HG02970 (cell line): ENCODE results near the gene RXRA.
"Not testable (repeated sequence)": the region's sequence is repeated elsewhere in the genome, so short reads cannot be mapped to it uniquely, and the experiment has no call there.

ENCODE experiments used
- ATAC-seq: cut with Tn5 transposase; IDR thresholded peaks from one replicate; pipeline ENCODE4 v1.9.1; 2021; ENCODE audit warnings: mild to moderate bottlenecking, moderate library complexity, moderate number of reproducible peaks; ENCODE audit not compliant: unreplicated experiment, low FRiP score

Gene RXRA

GRCh38 chr9:134306636-134307600, 19.3 kb upstream of the RXRA start:
- ATAC-seq: no peak

GRCh38 chr9:134307674-134308638, 18.3 kb upstream of the RXRA start:
- ATAC-seq: no peak

- ATAC-seq: not testable (repeated sequence)
Observed at GRCh38 chr9:134308639-134309220, 17.5 kb upstream of the RXRA start.

GRCh38 chr9:134313470-134313869, 12.8 kb upstream of the RXRA start:
- ATAC-seq: no peak

GRCh38 chr9:134314039-134314949, 12.0 kb upstream of the RXRA start:
- no peak for ATAC-seq

- ATAC-seq: no peak
Observed at GRCh38 chr9:134314950-134315715, 11.1 kb upstream of the RXRA start.

- no peak for ATAC-seq
Observed at GRCh38 chr9:134315716-134316448, 10.4 kb upstream of the RXRA start.

GRCh38 chr9:134316449-134317160, 9.7 kb upstream of the RXRA start:
- ATAC-seq: no peak

GRCh38 chr9:134317400-134317789, 8.9 kb upstream of the RXRA start:
- ATAC-seq: no peak

- no peak for ATAC-seq
Observed at GRCh38 chr9:134317790-134318414, 8.4 kb upstream of the RXRA start.

- no peak for ATAC-seq
Observed at GRCh38 chr9:134318481-134318891, 7.8 kb upstream of the RXRA start.

GRCh38 chr9:134318941-134319305, 7.3 kb upstream of the RXRA start:
- ATAC-seq: no peak

GRCh38 chr9:134319306-134320125, 6.7 kb upstream of the RXRA start:
- ATAC-seq: no peak

- ATAC-seq: no peak
Observed at GRCh38 chr9:134320126-134320867, 6.0 kb upstream of the RXRA start.

GRCh38 chr9:134320868-134321471, 5.3 kb upstream of the RXRA start:
- no peak for ATAC-seq
